Hair follicular keratinocyte (primary cell): ENCODE data around the gene CSTPP1. TPM values are rescaled to one million over a fixed set of nuclear protein-coding genes. Genes with fewer than 3 reads are reported as not detected.

Experiments used
- total RNA-seq: library from RNA; depleted of rRNA; stranded (reverse); fragments of >200 nt; gene quantifications from 2 replicates; pipeline ENCODE4 v1.2.3, GENCODE V29; 2015

CSTPP1 gene
- total RNA-seq = 18.9 and 25.9 TPM in 2 replicates

GRCh38 chr11:46936138-46937110 lies at the start of gene CSTPP1:
Gene CSTPP1, plus strand, starts transcription at chr11:46936761. Its CDS starts 45 bp downstream, at chr11:46936806.

GRCh38 chr11:46918083-46918787 lies 18.3 kb upstream of the CSTPP1 start, which contains the start of gene LRP4:
Gene LRP4, minus strand, starts transcription at chr11:46918550. Its CDS starts 171 bp downstream, at chr11:46918379.

GRCh38 chr11:47176328-47177228 lies 240.0 kb downstream of the CSTPP1 start, which contains the start of gene ARFGAP2:
Gene ARFGAP2, minus strand, starts transcription at chr11:47176879. Its CDS starts 26 bp downstream, at chr11:47176853.

GRCh38 chr11:47186076-47186699 lies 249.6 kb downstream of the CSTPP1 start, which contains the start of gene PACSIN3:
Gene PACSIN3, minus strand, starts transcription at chr11:47186434. Its CDS starts 3,707 bp downstream, at chr11:47182727.

Other genes starting within 250 kb of the CSTPP1 start
- gene ARHGAP1, start 236.1 kb upstream of the CSTPP1 start, total RNA-seq = 35.5 and 46.1 TPM in 2 replicates
- gene ZNF408, start 235.7 kb upstream of the CSTPP1 start, total RNA-seq = 9.6 and 13.3 TPM in 2 replicates
- gene F2, start 217.5 kb upstream of the CSTPP1 start, total RNA-seq = 0.11 TPM in 1 of 2 replicates, not detected in the other
- 52.4 and 66.6 TPM in 2 replicates for gene CKAP5, start 90.5 kb upstream of the CSTPP1 start, total RNA-seq
- 2.0 and 9.6 TPM in 2 replicates for gene LRP4, start 18.2 kb upstream of the CSTPP1 start, total RNA-seq
- 70.7 and 92.8 TPM in 2 replicates for gene ARFGAP2, start 240.1 kb downstream of the CSTPP1 start, total RNA-seq
- gene PACSIN3, start 249.7 kb downstream of the CSTPP1 start, total RNA-seq = 72.3 and 102 TPM in 2 replicates